ENCODE measurements around the gene MID1IP1.
A peak's percentile ranks its signal among the peaks of the same experiment; 100 is the strongest.

Gene MID1IP1

GRCh38 chrX:38770152-38770551, 31.1 kb upstream of the MID1IP1 start:
- no peak for DNase-seq
- Histone ChIP-seq H2AK5ac (ENCODE audit: low read length) (no peak overlapping the region), H3K4me2 (ENCODE audit: low read length) (no peak overlapping the region), H3K79me1 (ENCODE audit: low read length) (no peaks in the 10 kb centered on the region), H4K8ac (ENCODE audit: low read depth, low read length) (no peak overlapping the region), H3K79me2 (ENCODE audit: control insufficient read depth, insufficient read depth, low read length) (no peaks in the 10 kb centered on the region), H3K56ac (ENCODE audit: low read length) (no peak overlapping the region), H3K4me1 (ENCODE audit: control insufficient read depth, low read depth, low read length) (no peaks in the 10 kb centered on the region), H2BK5ac (ENCODE audit: low read length) (no peak overlapping the region), H4K5ac (ENCODE audit: low read length) (no peak overlapping the region), H2BK120ac (ENCODE audit: low read depth, low read length) (no peak overlapping the region), H3K27me3 (ENCODE audit: insufficient read depth, low read length, poor library complexity) (no peaks in the 10 kb centered on the region), H3K27ac (ENCODE audit: low read depth, low read length) (no peak overlapping the region), H2BK15ac (replicated peaks; ENCODE audit: low read depth) (no peak overlapping the region), H3K4me3 (ENCODE audit: low read length) (no peak overlapping the region), H3K18ac (ENCODE audit: low read length) (no peak overlapping the region), H3K9ac (ENCODE audit: low read length) (no peak overlapping the region), H3K4ac (ENCODE audit: low read depth, low read length) (no peak overlapping the region), H3K23ac (ENCODE audit: low read length) (no peak overlapping the region), H3K36me3 (ENCODE audit: control insufficient read depth, insufficient read depth, low read length) (no peaks in the 10 kb centered on the region)
- WGBS (ENCODE audit: extremely low coverage, insufficient coverage, low lambda C conversion rate), result no CpG with 5 or more reads among the region's 10 CpGs

DNA sequence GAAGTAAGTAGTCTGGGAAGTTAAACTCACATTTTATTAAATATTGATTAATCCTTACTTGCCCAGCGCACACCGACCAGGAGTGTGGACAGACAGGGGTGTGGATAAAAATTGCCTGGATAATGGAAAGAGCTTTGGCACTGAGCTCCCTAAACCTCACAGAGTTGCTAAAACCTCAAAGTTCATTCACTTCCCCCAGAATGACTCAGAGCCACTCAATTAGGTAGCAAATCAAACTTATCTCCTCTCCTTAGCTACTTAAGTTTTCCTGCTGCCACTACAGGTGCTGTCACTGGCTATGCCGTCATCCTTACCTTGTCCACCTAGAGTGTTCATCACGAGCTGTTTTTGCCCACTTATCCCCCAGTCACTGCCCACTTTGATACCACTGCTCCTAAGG, 27.0 kb upstream of the MID1IP1 start:
- Histone ChIP-seq H2BK5ac (ENCODE audit: low read length) (no peak overlapping the region), H3K4me2 (ENCODE audit: low read length) (no peak overlapping the region), H3K9ac (ENCODE audit: low read length) (no peak overlapping the region), H3K79me1 (ENCODE audit: low read length) (no peaks in the 10 kb centered on the region), H3K4me1 (ENCODE audit: control insufficient read depth, low read depth, low read length) (no peaks in the 10 kb centered on the region), H3K36me3 (ENCODE audit: control insufficient read depth, insufficient read depth, low read length) (no peaks in the 10 kb centered on the region), H2BK120ac (ENCODE audit: low read depth, low read length) (no peak overlapping the region), H4K8ac (ENCODE audit: low read depth, low read length) (no peak overlapping the region), H3K27me3 (ENCODE audit: insufficient read depth, low read length, poor library complexity) (no peaks in the 10 kb centered on the region), H2BK15ac (replicated peaks; ENCODE audit: low read depth) (no peak overlapping the region), H3K18ac (ENCODE audit: low read length) (no peak overlapping the region), H3K27ac (ENCODE audit: low read depth, low read length) (no peak overlapping the region), H2AK5ac (ENCODE audit: low read length) (no peak overlapping the region), H3K23ac (ENCODE audit: low read length) (no peak overlapping the region), H3K4ac (ENCODE audit: low read depth, low read length) (no peak overlapping the region), H3K56ac (ENCODE audit: low read length) (no peak overlapping the region), H3K79me2 (ENCODE audit: control insufficient read depth, insufficient read depth, low read length) (no peaks in the 10 kb centered on the region), H3K4me3 (ENCODE audit: low read length) (no peak overlapping the region), H4K5ac (ENCODE audit: low read length) (no peak overlapping the region)
- WGBS (ENCODE audit: extremely low coverage, insufficient coverage, low lambda C conversion rate), result no CpG with 5 or more reads among the region's 4 CpGs
- DNase-seq, result no peak

GRCh38 chrX:38796946-38797345, 4.3 kb upstream of the MID1IP1 start:
- H2BK15ac ChIP-seq (replicated peaks; ENCODE audit: low read depth), result no peak overlapping the region
- no peak overlapping the region for H4K5ac ChIP-seq (ENCODE audit: low read length)
- H3K56ac ChIP-seq (ENCODE audit: low read length), result no peak overlapping the region
- H3K9ac ChIP-seq (ENCODE audit: low read length), result no peak overlapping the region
- no peak overlapping the region for H3K4ac ChIP-seq (ENCODE audit: low read depth, low read length)
- H3K27me3 ChIP-seq (ENCODE audit: insufficient read depth, low read length, poor library complexity), result no peaks in the 10 kb centered on the region
- H2BK120ac ChIP-seq (ENCODE audit: low read depth, low read length), result no peak overlapping the region
- H3K4me1 ChIP-seq (ENCODE audit: control insufficient read depth, low read depth, low read length), result no peaks in the 10 kb centered on the region
- no peaks in the 10 kb centered on the region for H3K79me1 ChIP-seq (ENCODE audit: low read length)
- no peak overlapping the region for H2AK5ac ChIP-seq (ENCODE audit: low read length)
- no peak overlapping the region for H3K18ac ChIP-seq (ENCODE audit: low read length)
- no peak overlapping the region for H3K4me3 ChIP-seq (ENCODE audit: low read length)
- DNase-seq, result no peak
- peaks cover 5% of the 10 kb centered on the region for H3K79me2 ChIP-seq (ENCODE audit: control insufficient read depth, insufficient read depth, low read length)
- no peak overlapping the region for H3K27ac ChIP-seq (ENCODE audit: low read depth, low read length)
- no peak overlapping the region for H3K23ac ChIP-seq (ENCODE audit: low read length)
- H3K36me3 ChIP-seq (ENCODE audit: control insufficient read depth, insufficient read depth, low read length), result no peaks in the 10 kb centered on the region
- no peak overlapping the region for H4K8ac ChIP-seq (ENCODE audit: low read depth, low read length)
- no peak overlapping the region for H3K4me2 ChIP-seq (ENCODE audit: low read length)
- H2BK5ac ChIP-seq (ENCODE audit: low read length), result no peak overlapping the region

GRCh38 chrX:38798956-38799355, 2.3 kb upstream of the MID1IP1 start:
- no peaks in the 10 kb centered on the region for H3K36me3 ChIP-seq (ENCODE audit: control insufficient read depth, insufficient read depth, low read length)
- H4K8ac ChIP-seq (ENCODE audit: low read depth, low read length), result no peak overlapping the region
- no peak overlapping the region for H3K27ac ChIP-seq (ENCODE audit: low read depth, low read length)
- H2BK120ac ChIP-seq (ENCODE audit: low read depth, low read length), result no peak overlapping the region
- no peak overlapping the region for H2BK15ac ChIP-seq (replicated peaks; ENCODE audit: low read depth)
- H3K18ac ChIP-seq (ENCODE audit: low read length), result no peak overlapping the region
- no peaks in the 10 kb centered on the region for H3K79me1 ChIP-seq (ENCODE audit: low read length)
- H3K4me3 ChIP-seq (ENCODE audit: low read length), result no peak overlapping the region
- H3K4me1 ChIP-seq (ENCODE audit: control insufficient read depth, low read depth, low read length), result no peaks in the 10 kb centered on the region
- DNase-seq, result no peak
- no peak overlapping the region for H2AK5ac ChIP-seq (ENCODE audit: low read length)
- WGBS (ENCODE audit: extremely low coverage, insufficient coverage, low lambda C conversion rate), result no CpG with 5 or more reads among the region's 1 CpG
- peaks cover 8% of the 10 kb centered on the region for H3K79me2 ChIP-seq (ENCODE audit: control insufficient read depth, insufficient read depth, low read length)
- no peak overlapping the region for H2BK5ac ChIP-seq (ENCODE audit: low read length)
- no peak overlapping the region for H3K9ac ChIP-seq (ENCODE audit: low read length)
- no peak overlapping the region for H3K23ac ChIP-seq (ENCODE audit: low read length)
- H3K4ac ChIP-seq (ENCODE audit: low read depth, low read length), result no peak overlapping the region
- H4K5ac ChIP-seq (ENCODE audit: low read length), result no peak overlapping the region
- H3K27me3 ChIP-seq (ENCODE audit: insufficient read depth, low read length, poor library complexity), result no peaks in the 10 kb centered on the region
- H3K56ac ChIP-seq (ENCODE audit: low read length), result no peak overlapping the region
- H3K4me2 ChIP-seq (ENCODE audit: low read length), result no peak overlapping the region

DNA sequence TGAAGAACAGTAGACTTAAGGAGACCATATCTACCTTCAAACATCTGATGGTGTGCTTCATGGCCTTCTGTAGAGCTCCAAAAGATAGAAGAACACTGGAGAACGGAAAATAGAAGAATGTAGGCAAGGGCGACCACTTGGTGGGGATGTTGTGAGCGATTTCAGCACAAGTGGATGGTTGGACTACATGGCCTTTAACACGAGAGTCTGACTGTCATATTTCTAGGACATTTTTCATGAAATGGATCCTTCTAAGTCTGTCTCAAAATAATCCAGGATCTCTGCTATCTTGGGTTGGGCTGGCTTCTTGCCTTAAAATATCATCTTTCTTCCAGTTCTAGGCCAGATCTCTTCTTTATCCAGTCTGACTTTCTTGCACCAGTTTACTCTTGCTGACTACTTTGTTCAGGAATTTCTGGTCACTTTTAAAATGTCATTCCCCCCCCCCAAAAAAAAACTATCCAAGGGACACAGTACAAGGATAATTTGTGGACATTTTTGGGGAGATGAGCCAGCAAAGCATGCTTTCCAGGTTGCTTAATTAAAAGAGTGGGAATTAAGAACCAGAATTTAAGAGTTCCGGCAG, 1.2 kb upstream of the MID1IP1 start:
- Histone ChIP-seq H3K4me3 (ENCODE audit: low read length) (no peak overlapping the region), H2AK5ac (ENCODE audit: low read length) (no peak overlapping the region), H3K9ac (ENCODE audit: low read length) (no peak overlapping the region), H3K4me2 (ENCODE audit: low read length) (no peak overlapping the region), H3K79me1 (ENCODE audit: low read length) (no peaks in the 10 kb centered on the region), H2BK120ac (ENCODE audit: low read depth, low read length) (no peak overlapping the region), H3K36me3 (ENCODE audit: control insufficient read depth, insufficient read depth, low read length) (no peaks in the 10 kb centered on the region), H3K23ac (ENCODE audit: low read length) (no peak overlapping the region), H3K27me3 (ENCODE audit: insufficient read depth, low read length, poor library complexity) (no peaks in the 10 kb centered on the region), H3K56ac (ENCODE audit: low read length) (no peak overlapping the region), H3K27ac (ENCODE audit: low read depth, low read length) (no peak overlapping the region), H3K79me2 (ENCODE audit: control insufficient read depth, insufficient read depth, low read length) (peaks cover 18% of the 10 kb centered on the region), H2BK15ac (replicated peaks; ENCODE audit: low read depth) (no peak overlapping the region), H3K4me1 (ENCODE audit: control insufficient read depth, low read depth, low read length) (no peaks in the 10 kb centered on the region), H3K4ac (ENCODE audit: low read depth, low read length) (no peak overlapping the region), H3K18ac (ENCODE audit: low read length) (no peak overlapping the region), H4K8ac (ENCODE audit: low read depth, low read length) (no peak overlapping the region), H4K5ac (ENCODE audit: low read length) (no peak overlapping the region), H2BK5ac (ENCODE audit: low read length) (no peak overlapping the region)
- no peak for DNase-seq
- no CpG with 5 or more reads among the region's 5 CpGs for WGBS (ENCODE audit: extremely low coverage, insufficient coverage, low lambda C conversion rate)

DNA sequence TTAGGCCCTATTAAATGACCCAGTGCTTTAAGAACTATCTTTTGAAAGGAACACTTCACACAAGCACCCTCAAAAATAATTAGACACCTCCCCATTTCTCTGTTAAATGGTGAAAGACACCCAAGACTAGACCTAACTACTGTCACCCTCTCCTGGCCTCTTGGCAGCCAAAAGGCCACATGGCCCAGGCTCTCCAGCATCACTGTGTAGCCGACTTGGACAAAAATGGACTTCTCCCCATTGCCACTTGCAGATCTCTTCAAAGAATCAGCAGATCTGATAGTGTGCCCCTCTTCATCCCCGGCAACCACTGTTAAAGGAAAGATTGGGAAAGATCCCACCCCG, 2.0 kb downstream of the MID1IP1 start:
- H2BK5ac ChIP-seq (ENCODE audit: low read length), result no peak overlapping the region
- H4K8ac ChIP-seq (ENCODE audit: low read depth, low read length), result no peak overlapping the region
- no peaks in the 10 kb centered on the region for H3K36me3 ChIP-seq (ENCODE audit: control insufficient read depth, insufficient read depth, low read length)
- H3K4me1 ChIP-seq (ENCODE audit: control insufficient read depth, low read depth, low read length), result no peaks in the 10 kb centered on the region
- H3K4me2 ChIP-seq (ENCODE audit: low read length), result peak overlapping the region; percentile 35
- WGBS (ENCODE audit: extremely low coverage, insufficient coverage, low lambda C conversion rate), result no CpG with 5 or more reads among the region's 3 CpGs
- peak overlapping the region; percentile 88 for H3K9ac ChIP-seq (ENCODE audit: low read length)
- no peak overlapping the region for H2BK120ac ChIP-seq (ENCODE audit: low read depth, low read length)
- peaks cover 28% of the 10 kb centered on the region for H3K79me2 ChIP-seq (ENCODE audit: control insufficient read depth, insufficient read depth, low read length)
- no peak for DNase-seq
- H3K27me3 ChIP-seq (ENCODE audit: insufficient read depth, low read length, poor library complexity), result no peaks in the 10 kb centered on the region
- no peak overlapping the region for H2AK5ac ChIP-seq (ENCODE audit: low read length)
- H4K5ac ChIP-seq (ENCODE audit: low read length), result no peak overlapping the region
- H3K18ac ChIP-seq (ENCODE audit: low read length), result no peak overlapping the region
- H3K56ac ChIP-seq (ENCODE audit: low read length), result peak overlapping the region; percentile 84
- H3K4me3 ChIP-seq (ENCODE audit: low read length), result peak overlapping the region; percentile 50
- no peak overlapping the region for H2BK15ac ChIP-seq (replicated peaks; ENCODE audit: low read depth)
- peak overlapping the region; percentile 70 for H3K27ac ChIP-seq (ENCODE audit: low read depth, low read length)
- peak overlapping the region; percentile 45 for H3K4ac ChIP-seq (ENCODE audit: low read depth, low read length)
- no peak overlapping the region for H3K23ac ChIP-seq (ENCODE audit: low read length)
- H3K79me1 ChIP-seq (ENCODE audit: low read length), result no peaks in the 10 kb centered on the region
